Central memory CD4-positive, alpha-beta T cell (primary cell): ENCODE data around the gene ZNF682.
"Not testable (repeated sequence)": the region's sequence is repeated elsewhere in the genome, so short reads cannot be mapped to it uniquely, and the experiment has no call there.

Source experiments
- DNase-seq: peaks from one replicate; pipeline ENCODE4 v3.0.0; 2022
- total RNA-seq, 3 experiments: gene quantifications; one replicate each; lab custom pipeline; 2026; lab: John Stamatoyannopoulos, UW

The ZNF682 gene
- total RNA-seq: 8.7 to 16.2 (median 14.9) reads per million in 3 experiments

- peak; percentile 92 for DNase-seq
Measured at GRCh38 chr19:20039203-20039723, at the start of gene ZNF682. Gene ZNF682, minus strand, starts transcription at chr19:20039505. Its CDS starts 160 bp downstream, at chr19:20039345.

- not testable (repeated sequence) for DNase-seq
Measured at GRCh38 chr19:20082876-20083275, 43.6 kb upstream of the ZNF682 start.

GRCh38 chr19:20082232-20082833 is 43.0 kb upstream of the ZNF682 start:
- DNase-seq: not testable (repeated sequence)

- DNase-seq: no peak
Measured at GRCh38 chr19:20080656-20081055, 41.4 kb upstream of the ZNF682 start.

GRCh38 chr19:20079476-20079875 is 40.2 kb upstream of the ZNF682 start:
- no peak for DNase-seq

- DNase-seq: no peak
Measured at GRCh38 chr19:20078581-20079031, 39.3 kb upstream of the ZNF682 start.

- peak; percentile 87 for DNase-seq
Measured at GRCh38 chr19:20077791-20078463, 38.6 kb upstream of the ZNF682 start, which contains the start of gene ZNF90. Gene ZNF90, plus strand, starts transcription at chr19:20078000. Its CDS starts 133 bp downstream, at chr19:20078133.

- no peak for DNase-seq
Measured at GRCh38 chr19:20072936-20073335, 33.6 kb upstream of the ZNF682 start.

GRCh38 chr19:20070691-20071090 is 31.4 kb upstream of the ZNF682 start:
- DNase-seq: no peak

GRCh38 chr19:20068559-20068958 is 29.3 kb upstream of the ZNF682 start:
- not testable (repeated sequence) for DNase-seq

GRCh38 chr19:20067943-20068342 is 28.6 kb upstream of the ZNF682 start:
- DNase-seq: no peak

- no peak for DNase-seq
Measured at GRCh38 chr19:20066861-20067260, 27.6 kb upstream of the ZNF682 start.

GRCh38 chr19:20060282-20060681 is 21.0 kb upstream of the ZNF682 start:
- no peak for DNase-seq

GRCh38 chr19:20058738-20059137 is 19.4 kb upstream of the ZNF682 start:
- not testable (repeated sequence) for DNase-seq

- peak; percentile 41 for DNase-seq
Measured at GRCh38 chr19:20051841-20052768, 12.8 kb upstream of the ZNF682 start.

GRCh38 chr19:20045742-20046141 is 6.4 kb upstream of the ZNF682 start:
- not testable (repeated sequence) for DNase-seq

- DNase-seq: no peak
Measured at GRCh38 chr19:20044663-20045062, 5.4 kb upstream of the ZNF682 start.

GRCh38 chr19:20038358-20039202 is 725 bp downstream of the ZNF682 start:
- DNase-seq: peak; percentile 3

GRCh38 chr19:20035935-20036334 is 3.4 kb downstream of the ZNF682 start:
- no peak for DNase-seq

- no peak for DNase-seq
Measured at GRCh38 chr19:20028611-20029010, 10.7 kb downstream of the ZNF682 start.

GRCh38 chr19:20005741-20006140 is 33.6 kb downstream of the ZNF682 start:
- no peak for DNase-seq
